ENCODE data around the gene REPS2. TPM values are rescaled to one million over a fixed set of nuclear protein-coding genes. Genes with fewer than 3 reads are reported as not detected.

Gene REPS2
- total RNA-seq, 3 donors from 2014 or later (not counting 1 experiment from before 2014, with no cell fraction given) = 0.27 to 9.2 (median 0.59) TPM

- Histone ChIP-seq H3K27me3 (ENCODE audit: control insufficient read depth, insufficient read depth, low read length) (no peaks in the 10 kb centered on the region), H3K27ac (ENCODE audit: low read length) (no peak overlapping the region), H3K4me3 (ENCODE audit: low read length) (no peak overlapping the region), H3K4me1 (ENCODE audit: control insufficient read depth, insufficient read depth, low read length) (no peaks in the 10 kb centered on the region), H3K36me3 (ENCODE audit: control insufficient read depth, insufficient read depth, low read length) (no peaks in the 10 kb centered on the region), H3K9me3 (ENCODE audit: control insufficient read depth, insufficient read depth, low read length) (no peaks in the 10 kb centered on the region)
- H3K27ac Mint-ChIP-seq = no peak overlapping the region
- ATAC-seq (no peak), DNase-seq (no peak)
- no peak for TF ChIP-seq CTCF (IDR thresholded peaks at IDR 0.05)
- intact Hi-C loops (cut with micrococcal nuclease) = no loop called here
- no peaks in the 10 kb centered on the region for H3K9me3 Mint-ChIP-seq
- H3K4me3 Mint-ChIP-seq = no peak overlapping the region
- no peaks in the 10 kb centered on the region for H3K36me3 Mint-ChIP-seq
- no peaks in the 10 kb centered on the region for H3K4me1 Mint-ChIP-seq
- H3K27me3 Mint-ChIP-seq (ENCODE audit: low read depth in 2 of 2) = peaks cover 0 to 26% of the 10 kb centered on the region in 2 donors
- 67% methylated on average over 1 of the region's 1 CpG for WGBS (ENCODE audit: insufficient coverage)
Observed at GRCh38 chrX:16910376-16910775, 36.1 kb upstream of the REPS2 start.

- H3K27me3 Mint-ChIP-seq (ENCODE audit: low read depth in 2 of 2) = peaks cover 0 to 21% of the 10 kb centered on the region in 2 donors
- no peak overlapping the region for H3K4me3 ChIP-seq (ENCODE audit: low read length)
- 33% methylated on average over 2 of the region's 3 CpGs for WGBS (ENCODE audit: insufficient coverage)
- H3K9me3 ChIP-seq (ENCODE audit: control insufficient read depth, insufficient read depth, low read length) = no peaks in the 10 kb centered on the region
- H3K4me1 Mint-ChIP-seq = no peaks in the 10 kb centered on the region
- no peak overlapping the region for H3K27ac Mint-ChIP-seq
- H3K27ac ChIP-seq (ENCODE audit: low read length) = no peak overlapping the region
- H3K36me3 ChIP-seq (ENCODE audit: control insufficient read depth, insufficient read depth, low read length) = no peaks in the 10 kb centered on the region
- ATAC-seq (no peak), DNase-seq (no peak)
- TF ChIP-seq CTCF (IDR thresholded peaks at IDR 0.05) = no peak
- no peaks in the 10 kb centered on the region for H3K4me1 ChIP-seq (ENCODE audit: control insufficient read depth, insufficient read depth, low read length)
- no peaks in the 10 kb centered on the region for H3K9me3 Mint-ChIP-seq
- no peaks in the 10 kb centered on the region for H3K36me3 Mint-ChIP-seq
- intact Hi-C loops (cut with micrococcal nuclease) = no loop called here
- H3K4me3 Mint-ChIP-seq = no peak overlapping the region
- no peaks in the 10 kb centered on the region for H3K27me3 ChIP-seq (ENCODE audit: control insufficient read depth, insufficient read depth, low read length)
Observed at GRCh38 chrX:16914058-16914457, 32.4 kb upstream of the REPS2 start.

- Histone ChIP-seq H3K4me3 (ENCODE audit: low read length) (no peak overlapping the region), H3K36me3 (ENCODE audit: control insufficient read depth, insufficient read depth, low read length) (no peaks in the 10 kb centered on the region), H3K27me3 (ENCODE audit: control insufficient read depth, insufficient read depth, low read length) (no peaks in the 10 kb centered on the region), H3K9me3 (ENCODE audit: control insufficient read depth, insufficient read depth, low read length) (no peaks in the 10 kb centered on the region), H3K4me1 (ENCODE audit: control insufficient read depth, insufficient read depth, low read length) (no peaks in the 10 kb centered on the region), H3K27ac (ENCODE audit: low read length) (no peak overlapping the region)
- intact Hi-C loops (cut with micrococcal nuclease) = no loop called here
- WGBS (ENCODE audit: insufficient coverage) = 100% methylated on average over 2 of the region's 5 CpGs
- H3K36me3 Mint-ChIP-seq = no peaks in the 10 kb centered on the region
- H3K27ac Mint-ChIP-seq = no peak overlapping the region
- no peak overlapping the region for H3K4me3 Mint-ChIP-seq
- H3K27me3 Mint-ChIP-seq (ENCODE audit: low read depth in 2 of 2) = peaks cover 5 to 47% of the 10 kb centered on the region in 2 donors
- DNase-seq (no peak), ATAC-seq (no peak)
- TF ChIP-seq CTCF (IDR thresholded peaks at IDR 0.05) = no peak
- H3K9me3 Mint-ChIP-seq = no peaks in the 10 kb centered on the region
- H3K4me1 Mint-ChIP-seq = no peaks in the 10 kb centered on the region
Observed at GRCh38 chrX:16916561-16916960, 29.9 kb upstream of the REPS2 start.

- 96% methylated on average over 4 of the region's 6 CpGs for whole genome bisulfite sequencing (ENCODE audit: insufficient coverage)
- Histone ChIP-seq H3K4me3 (ENCODE audit: low read length) (no peak overlapping the region), H3K4me1 (ENCODE audit: control insufficient read depth, insufficient read depth, low read length) (no peaks in the 10 kb centered on the region), H3K27ac (ENCODE audit: low read length) (no peak overlapping the region), H3K27me3 (ENCODE audit: control insufficient read depth, insufficient read depth, low read length) (no peaks in the 10 kb centered on the region), H3K36me3 (ENCODE audit: control insufficient read depth, insufficient read depth, low read length) (no peaks in the 10 kb centered on the region), H3K9me3 (ENCODE audit: control insufficient read depth, insufficient read depth, low read length) (no peaks in the 10 kb centered on the region)
- H3K4me3 Mint-ChIP-seq = no peak overlapping the region
- no peak for ATAC-seq
- H3K9me3 Mint-ChIP-seq = no peaks in the 10 kb centered on the region
- no peak for DNase-seq
- intact Hi-C loops (cut with micrococcal nuclease) = no loop called here
- no peak overlapping the region for H3K27ac Mint-ChIP-seq
- H3K36me3 Mint-ChIP-seq = no peaks in the 10 kb centered on the region
- no peak for TF ChIP-seq CTCF (IDR thresholded peaks at IDR 0.05)
- no peaks in the 10 kb centered on the region for H3K4me1 Mint-ChIP-seq
- peaks cover 5 to 52% of the 10 kb centered on the region in 2 donors for H3K27me3 Mint-ChIP-seq (ENCODE audit: low read depth in 2 of 2)
Observed at GRCh38 chrX:16917120-16917519, 29.3 kb upstream of the REPS2 start.
